Upper lobe of right lung (tissue), 1 donor: ENCODE measurements around the gene STK40. TPM values are rescaled to one million over a fixed set of nuclear protein-coding genes. Genes with fewer than 3 reads are reported as not detected.

Source experiments
- ATAC-seq: fragments of 200-7000 bp; cut with Tn5 transposase; one replicate; pipeline ENCODE4 v1.9.1; 2020; ENCODE audit warnings: mild to moderate bottlenecking, moderate library complexity
- DNase-seq: peaks from one replicate; pipeline ENCODE4 v3.0.0-alpha.2; 2020
- H3K27ac ChIP-seq: fragments of 200-600 bp; one replicate; pipeline ENCODE4 v1.8.0; 2022
- H3K27me3 ChIP-seq: fragments of 200-600 bp; one replicate; pipeline ENCODE4 v1.8.0; 2022; ENCODE audit warnings: mild to moderate bottlenecking
- H3K36me3 ChIP-seq: fragments of 200-600 bp; one replicate; pipeline ENCODE4 v1.8.0; 2022
- H3K4me1 ChIP-seq: fragments of 200-600 bp; one replicate; pipeline ENCODE4 v1.8.0; 2022
- H3K4me3 ChIP-seq: fragments of 200-600 bp; one replicate; pipeline ENCODE4 v1.8.0; 2022; ENCODE audit warnings: mild to moderate bottlenecking
- H3K9me3 ChIP-seq: fragments of 200-600 bp; one replicate; pipeline ENCODE4 v1.8.0; 2022
- intact Hi-C: fragments of 100-400 bp; cut with DNase I; formaldehyde crosslinking; loops from one replicate; pipeline ENCODE4 v1.11.0; 2022
- total RNA-seq: library from RNA; stranded (reverse); fragmentation: NEBNext Ultra II Directional; extraction: Animal tissue kit (Norgen Biotek cat#: 25700); gene quantifications from one replicate; pipeline ENCODE4 v1.2.1, GENCODE V29; 2021
- TF ChIP-seq, protein P1 (sequence below): fragments of 200-600 bp; IDR thresholded peaks from one replicate; pipeline ENCODE4 v1.8.0; 2022; ENCODE audit warnings: antibody characterized with exemption
- donor health status: DM: no; HTN: yes; CAD: no; lungs with severe emphysema.

STK40 gene
- total RNA-seq, 1 donor from 2014 or later = 78.9 TPM

DNA sequence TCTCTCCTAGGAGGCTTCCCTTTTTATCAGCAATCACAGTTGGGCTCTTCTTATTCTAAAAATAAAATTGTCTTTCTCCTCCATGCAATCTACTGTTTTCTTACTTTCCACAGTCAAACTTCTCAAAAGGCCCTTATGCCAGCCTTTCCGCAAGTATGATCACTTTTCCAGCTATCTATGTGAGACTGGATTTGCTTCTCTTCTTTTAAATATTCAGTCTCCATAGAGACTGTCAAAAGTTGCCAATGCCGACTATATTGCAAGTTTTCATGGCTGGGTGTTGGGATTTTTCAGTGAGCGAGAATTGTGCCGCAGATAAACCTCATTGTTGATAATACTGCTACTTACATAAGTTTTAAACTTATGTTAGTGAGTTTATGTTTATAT, 16.8 kb upstream of the STK40 start:
- no peak for ATAC-seq
- H3K27ac ChIP-seq = no peak overlapping the region
- H3K36me3 ChIP-seq = no peaks in the 10 kb centered on the region
- H3K9me3 ChIP-seq = no peaks in the 10 kb centered on the region
- DNase-seq = no peak
- intact Hi-C loops = no loop called here
- no peak overlapping the region for H3K4me3 ChIP-seq
- TF ChIP-seq, protein P1, sequence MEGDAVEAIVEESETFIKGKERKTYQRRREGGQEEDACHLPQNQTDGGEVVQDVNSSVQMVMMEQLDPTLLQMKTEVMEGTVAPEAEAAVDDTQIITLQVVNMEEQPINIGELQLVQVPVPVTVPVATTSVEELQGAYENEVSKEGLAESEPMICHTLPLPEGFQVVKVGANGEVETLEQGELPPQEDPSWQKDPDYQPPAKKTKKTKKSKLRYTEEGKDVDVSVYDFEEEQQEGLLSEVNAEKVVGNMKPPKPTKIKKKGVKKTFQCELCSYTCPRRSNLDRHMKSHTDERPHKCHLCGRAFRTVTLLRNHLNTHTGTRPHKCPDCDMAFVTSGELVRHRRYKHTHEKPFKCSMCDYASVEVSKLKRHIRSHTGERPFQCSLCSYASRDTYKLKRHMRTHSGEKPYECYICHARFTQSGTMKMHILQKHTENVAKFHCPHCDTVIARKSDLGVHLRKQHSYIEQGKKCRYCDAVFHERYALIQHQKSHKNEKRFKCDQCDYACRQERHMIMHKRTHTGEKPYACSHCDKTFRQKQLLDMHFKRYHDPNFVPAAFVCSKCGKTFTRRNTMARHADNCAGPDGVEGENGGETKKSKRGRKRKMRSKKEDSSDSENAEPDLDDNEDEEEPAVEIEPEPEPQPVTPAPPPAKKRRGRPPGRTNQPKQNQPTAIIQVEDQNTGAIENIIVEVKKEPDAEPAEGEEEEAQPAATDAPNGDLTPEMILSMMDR = no peak
- no peaks in the 10 kb centered on the region for H3K27me3 ChIP-seq
- peaks cover 9% of the 10 kb centered on the region for H3K4me1 ChIP-seq

DNA sequence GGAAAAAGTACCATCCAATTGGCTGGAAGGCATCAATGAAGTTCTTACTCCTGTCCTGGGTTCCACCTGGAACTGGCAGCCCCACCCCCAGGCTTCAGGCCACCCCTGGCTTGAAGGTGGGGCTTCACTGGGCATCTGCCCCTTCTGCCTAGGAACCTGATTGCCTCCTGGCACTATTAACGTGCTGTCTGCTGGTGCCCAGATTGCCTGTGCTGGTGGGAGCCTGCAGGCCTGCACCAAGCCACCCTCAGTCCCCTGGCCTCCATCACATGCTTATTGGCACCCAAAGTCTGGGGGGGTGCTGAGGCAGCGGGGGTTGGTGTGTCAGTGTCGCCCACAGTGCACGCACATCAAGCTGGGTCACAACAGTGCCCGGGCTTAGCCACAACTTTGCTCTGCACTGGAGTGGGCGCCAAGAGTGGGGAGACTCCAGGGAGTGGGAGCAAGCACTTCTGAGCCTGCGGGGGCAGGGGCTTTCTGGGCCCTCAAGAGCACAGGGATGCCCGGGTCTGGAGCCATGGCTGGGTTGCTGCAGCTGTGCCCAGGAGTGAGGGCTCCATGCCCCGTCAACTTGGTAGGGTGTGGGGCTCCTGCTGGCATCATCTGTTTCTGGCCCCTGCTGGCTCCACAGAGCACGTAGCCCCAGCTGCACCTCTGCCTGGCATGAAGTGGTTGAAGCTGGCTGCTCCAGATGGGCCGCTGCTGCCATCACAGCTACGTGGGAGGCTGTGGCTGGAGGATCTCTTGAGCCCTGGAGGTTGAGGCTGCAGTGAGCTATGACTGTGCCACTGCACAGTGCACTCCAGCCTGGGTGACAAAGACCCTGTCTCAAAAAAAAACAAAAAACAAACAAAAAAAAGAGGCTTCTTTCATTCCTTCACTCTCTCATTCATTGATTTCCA, 16.1 kb upstream of the STK40 start:
- no peak for ATAC-seq
- Histone ChIP-seq H3K27ac (peak overlapping the region; percentile 65), H3K9me3 (no peaks in the 10 kb centered on the region), H3K4me1 (peaks cover 10% of the 10 kb centered on the region), H3K27me3 (no peaks in the 10 kb centered on the region), H3K4me3 (peak overlapping the region; percentile 44), H3K36me3 (no peaks in the 10 kb centered on the region)
- DNase-seq = peak; percentile 66
- intact Hi-C loops = no loop called here
- TF ChIP-seq, protein P1 = no peak

DNA sequence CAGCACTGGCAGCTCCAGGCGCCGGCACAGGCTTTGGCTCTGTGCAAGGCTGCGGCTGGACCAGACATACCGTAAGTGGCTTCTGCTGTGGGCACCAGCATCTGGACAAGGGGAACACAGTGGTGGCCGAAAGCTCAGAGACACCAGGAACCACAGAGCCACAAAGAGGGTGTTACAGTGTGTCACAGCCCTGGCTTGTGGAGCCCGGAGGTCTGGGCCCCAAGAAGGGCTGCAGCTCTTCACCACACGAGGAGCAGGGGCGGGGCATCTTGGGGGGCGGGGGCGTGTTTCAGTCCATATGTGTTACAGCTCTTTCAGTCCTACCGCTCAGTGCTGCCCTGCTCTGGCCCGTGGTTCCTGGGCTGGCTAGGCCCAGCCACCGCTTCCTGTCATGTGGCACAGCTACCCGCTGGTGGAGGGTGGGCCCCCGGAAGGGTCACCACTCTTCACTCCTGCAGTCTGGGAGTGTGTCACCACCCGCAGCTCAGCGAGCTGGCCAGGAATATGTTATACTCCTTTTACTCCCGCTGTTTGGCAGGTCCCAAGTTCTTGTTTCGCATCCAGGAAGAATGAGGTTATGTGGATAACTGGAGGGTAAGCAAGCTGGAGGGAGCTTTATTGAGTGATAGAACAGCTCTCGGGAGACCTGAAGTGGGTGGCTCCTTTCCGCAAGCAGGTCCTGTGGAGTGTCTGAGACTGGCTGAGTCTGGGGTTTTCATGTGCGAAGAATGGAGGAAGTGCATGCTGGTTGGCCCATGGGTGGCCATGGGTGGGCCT, 15.3 kb upstream of the STK40 start:
- Histone ChIP-seq H3K9me3 (no peaks in the 10 kb centered on the region), H3K4me3 (peak overlapping the region; percentile 44), H3K27me3 (no peaks in the 10 kb centered on the region), H3K36me3 (no peaks in the 10 kb centered on the region), H3K27ac (peak overlapping the region; percentile 65), H3K4me1 (peaks cover 18% of the 10 kb centered on the region)
- intact Hi-C loops = no loop called here
- peak; percentile 88 for ATAC-seq
- TF ChIP-seq, protein P1 = no peak
- DNase-seq = peak; percentile 91

DNA sequence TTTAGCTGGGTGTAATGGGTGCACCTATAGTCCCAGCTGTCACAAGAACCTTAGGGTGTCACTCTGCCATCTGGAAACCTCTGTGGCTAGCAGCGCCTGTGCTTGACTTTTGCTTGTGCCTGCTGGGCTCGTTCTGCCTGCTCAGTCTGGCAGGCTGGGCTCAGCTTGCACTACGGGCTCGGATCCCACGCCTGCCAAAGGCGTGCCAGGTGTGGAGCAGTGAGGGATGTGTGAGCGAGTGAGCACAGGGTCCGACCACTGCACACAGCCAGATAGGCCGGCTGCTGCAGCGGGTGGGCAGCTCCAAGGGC, 14.7 kb upstream of the STK40 start:
- peak overlapping the region; percentile 44 for H3K4me3 ChIP-seq
- TF ChIP-seq, protein P1 = no peak
- no peaks in the 10 kb centered on the region for H3K36me3 ChIP-seq
- peak overlapping the region; percentile 49 for H3K27ac ChIP-seq
- H3K4me1 ChIP-seq = peaks cover 18% of the 10 kb centered on the region
- no peaks in the 10 kb centered on the region for H3K27me3 ChIP-seq
- DNase-seq (no peak), ATAC-seq (no peak)
- intact Hi-C loops = no loop called here
- no peaks in the 10 kb centered on the region for H3K9me3 ChIP-seq

DNA sequence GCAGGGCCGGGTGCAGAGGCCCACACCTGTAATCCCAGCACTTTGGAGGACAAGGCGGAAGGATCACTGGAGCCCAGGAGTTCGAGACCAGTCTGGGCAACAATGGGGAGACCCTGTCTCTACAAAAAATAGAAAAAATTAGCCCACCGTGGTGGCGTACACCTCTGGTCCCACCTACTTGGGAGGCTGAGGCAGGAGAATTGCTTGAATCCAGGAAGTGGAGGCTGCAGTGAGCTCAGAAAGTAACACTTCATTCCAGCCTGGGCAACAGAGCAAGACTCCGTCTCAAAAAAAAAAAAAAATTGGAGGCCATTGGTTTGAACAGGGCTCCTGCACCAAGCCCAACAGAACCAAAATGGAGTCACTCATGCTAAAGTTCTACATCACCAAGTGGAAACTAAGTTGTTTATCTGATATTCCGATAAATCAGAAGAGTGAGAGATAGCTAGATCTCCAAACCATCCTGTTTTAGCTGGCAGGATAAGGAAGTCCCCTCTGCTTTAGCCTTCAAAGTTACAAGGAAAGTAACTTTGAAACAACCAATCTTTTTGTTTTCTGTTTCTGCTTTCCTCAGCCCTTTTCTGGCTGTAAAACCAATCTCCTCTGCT, 12.8 kb upstream of the STK40 start:
- Histone ChIP-seq H3K27me3 (no peaks in the 10 kb centered on the region), H3K4me1 (peaks cover 18% of the 10 kb centered on the region), H3K4me3 (no peak overlapping the region), H3K27ac (peak overlapping the region; percentile 87), H3K36me3 (peaks cover 8% of the 10 kb centered on the region), H3K9me3 (no peaks in the 10 kb centered on the region)
- DNase-seq (no peak), ATAC-seq (no peak)
- TF ChIP-seq, protein P1 = no peak
- intact Hi-C loops = no loop called here
